NCI-H345 treated with DMSO at 0.1 percent for 48 hours (cell line): ENCODE measurements around the gene CD300LB.
"Not testable (repeated sequence)": the region's sequence is repeated elsewhere in the genome, so short reads cannot be mapped to it uniquely, and the experiment has no call there.

Experiments
- DNase-seq: peaks from one replicate; lab custom pipeline; 2025; ENCODE audit not compliant: unreplicated experiment; lab: John Stamatoyannopoulos, UW

CD300LB gene

GRCh38 chr17:74499992-74500391 lies 31.3 kb downstream of the CD300LB start:
- DNase-seq: no peak

GRCh38 chr17:74497471-74497870 lies 33.8 kb downstream of the CD300LB start:
- DNase-seq: no peak

GRCh38 chr17:74493331-74493833 lies 37.9 kb downstream of the CD300LB start:
- peak; percentile 64 for DNase-seq

- no peak for DNase-seq
These were observed 39.6 kb downstream of the CD300LB start for GRCh38 chr17:74491626-74492025.

- no peak for DNase-seq
These were observed 40.6 kb downstream of the CD300LB start for GRCh38 chr17:74490716-74491115.

GRCh38 chr17:74488276-74488675 lies 43.0 kb downstream of the CD300LB start:
- not testable (repeated sequence) for DNase-seq

- no peak for DNase-seq
These were observed 45.4 kb downstream of the CD300LB start for GRCh38 chr17:74485841-74486240.

- no peak for DNase-seq
These were observed 46.1 kb downstream of the CD300LB start for GRCh38 chr17:74485022-74485743.

GRCh38 chr17:74484066-74484465 lies 47.2 kb downstream of the CD300LB start:
- no peak for DNase-seq

GRCh38 chr17:74481621-74482020 lies 49.7 kb downstream of the CD300LB start:
- DNase-seq: no peak

GRCh38 chr17:74480290-74480689 lies 51.0 kb downstream of the CD300LB start:
- DNase-seq: no peak

GRCh38 chr17:74478420-74479100 lies 52.7 kb downstream of the CD300LB start:
- no peak for DNase-seq

GRCh38 chr17:74477411-74477810 lies 53.9 kb downstream of the CD300LB start:
- DNase-seq: no peak

- no peak for DNase-seq
These were observed 56.1 kb downstream of the CD300LB start for GRCh38 chr17:74475189-74475588.

GRCh38 chr17:74474043-74474792 lies 57.1 kb downstream of the CD300LB start:
- DNase-seq: no peak

GRCh38 chr17:74473294-74473693 lies 58.0 kb downstream of the CD300LB start:
- DNase-seq: no peak

GRCh38 chr17:74472890-74473289 lies 58.4 kb downstream of the CD300LB start:
- no peak for DNase-seq

- no peak for DNase-seq
These were observed 59.9 kb downstream of the CD300LB start for GRCh38 chr17:74471341-74471740.
